NCI-H1048 (cell line): ENCODE measurements around the gene STKLD1.
"Not testable (repeated sequence)": the region's sequence is repeated elsewhere in the genome, so short reads cannot be mapped to it uniquely, and the experiment has no call there.

Experiments used
- DNase-seq: peaks from one replicate; lab custom pipeline; 2025; lab: John Stamatoyannopoulos, UW

STKLD1 gene

DNA sequence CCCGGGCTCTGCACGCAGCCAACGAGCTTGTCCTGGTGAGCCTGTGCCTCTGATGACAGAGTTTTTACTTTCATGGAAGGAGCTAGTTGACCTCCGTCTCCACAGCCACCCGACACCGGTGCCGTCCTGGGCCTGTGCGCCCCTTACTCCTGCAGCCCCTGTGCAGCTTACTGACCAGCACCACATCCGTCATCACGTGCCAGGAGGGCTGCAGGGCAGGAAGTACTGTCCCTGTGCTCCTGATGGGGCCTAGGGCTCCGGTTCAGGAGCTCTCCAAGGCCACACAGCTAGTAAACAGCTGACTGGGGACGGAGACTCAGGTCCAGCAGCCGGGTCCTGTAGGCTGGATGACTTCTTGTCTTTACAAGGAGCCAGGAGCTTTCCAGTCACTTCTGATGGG is 10.2 kb downstream of the STKLD1 start:
- DNase-seq, result no peak

DNA sequence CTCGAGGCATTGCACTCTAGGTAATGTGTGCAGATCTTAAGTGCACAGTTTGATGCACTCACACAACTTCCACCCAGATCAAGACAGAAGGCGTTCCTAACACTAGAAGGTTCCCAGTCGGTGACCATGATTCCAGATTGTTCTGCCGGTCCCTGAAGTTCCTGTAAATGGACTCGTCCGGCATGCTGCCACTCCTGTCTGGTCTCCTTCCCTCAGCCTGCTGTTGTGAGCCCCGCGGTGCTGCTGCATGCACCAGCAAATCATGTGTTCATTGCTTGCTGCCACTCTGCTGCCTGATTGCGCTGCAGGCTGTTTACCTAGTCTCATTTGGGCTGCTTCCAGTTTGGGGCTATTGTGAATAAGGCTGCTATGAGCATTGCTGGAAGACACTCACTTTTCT is 11.5 kb downstream of the STKLD1 start:
- no peak for DNase-seq

DNA sequence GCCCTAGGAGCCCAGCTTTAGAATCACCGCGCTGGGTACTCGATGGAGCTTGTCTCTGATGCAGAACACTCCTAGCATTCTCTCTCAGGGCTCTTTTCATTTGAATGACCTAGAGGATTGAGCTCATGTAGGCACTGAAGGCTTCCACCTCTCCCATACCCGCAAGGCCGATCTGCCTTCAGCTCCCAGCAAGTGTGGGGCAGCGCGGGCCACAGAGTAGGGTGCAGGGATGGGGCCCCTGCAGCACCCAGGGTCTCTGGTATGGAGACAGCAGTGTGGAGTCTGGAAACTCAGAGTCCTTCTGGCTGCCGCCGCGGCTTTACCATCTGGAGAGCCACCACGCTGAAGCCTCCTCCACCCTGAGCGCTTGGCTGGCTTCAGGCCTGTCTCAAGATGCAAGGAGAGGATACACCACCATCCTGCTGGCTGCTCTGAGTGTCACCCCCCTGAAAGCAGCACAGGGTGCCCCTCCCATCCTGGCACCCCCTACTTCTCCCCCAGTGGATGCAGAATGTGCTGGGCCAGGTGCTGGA is 12.9 kb downstream of the STKLD1 start:
- no peak for DNase-seq

DNA sequence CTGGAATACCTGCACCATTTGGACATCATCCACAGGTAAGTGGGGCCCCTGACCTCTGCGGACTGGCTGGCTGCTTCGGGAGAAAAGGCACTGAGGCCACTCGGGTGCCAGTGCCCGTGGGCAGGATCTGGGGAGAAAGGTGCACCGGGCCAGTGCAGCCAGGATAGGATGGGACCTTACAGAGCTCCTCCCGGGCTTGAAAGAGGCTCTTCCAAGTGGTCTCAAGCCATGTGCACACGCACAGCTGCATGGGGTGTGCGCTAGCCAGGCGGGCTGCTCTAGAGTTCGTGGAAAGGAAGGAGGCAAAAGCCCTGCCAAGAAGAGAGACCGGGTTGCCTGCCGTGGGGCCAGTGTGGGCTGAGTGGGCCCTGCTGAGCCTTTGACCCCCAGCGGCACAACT is 13.4 kb downstream of the STKLD1 start:
- DNase-seq, result no peak

DNA sequence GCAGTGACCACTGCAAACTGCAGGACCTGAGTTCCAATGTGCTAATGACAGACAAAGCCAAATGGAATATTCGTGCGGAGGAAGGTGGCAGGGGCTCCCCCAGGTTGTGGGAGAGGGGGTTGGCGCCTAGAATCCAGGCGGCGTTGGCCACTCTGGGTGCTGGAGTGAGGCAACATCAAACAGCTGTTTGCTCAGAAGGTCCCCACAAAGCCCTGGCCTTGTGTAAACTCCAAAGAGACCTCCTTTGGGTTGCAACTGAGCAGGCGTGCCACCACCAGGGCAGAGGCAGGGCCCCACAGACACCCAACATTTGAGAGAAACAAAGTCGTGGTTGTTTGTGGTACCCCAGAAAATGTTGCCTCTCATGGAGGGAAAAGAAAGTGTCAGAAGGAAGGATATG is 14.5 kb downstream of the STKLD1 start:
- DNase-seq, result no peak

DNA sequence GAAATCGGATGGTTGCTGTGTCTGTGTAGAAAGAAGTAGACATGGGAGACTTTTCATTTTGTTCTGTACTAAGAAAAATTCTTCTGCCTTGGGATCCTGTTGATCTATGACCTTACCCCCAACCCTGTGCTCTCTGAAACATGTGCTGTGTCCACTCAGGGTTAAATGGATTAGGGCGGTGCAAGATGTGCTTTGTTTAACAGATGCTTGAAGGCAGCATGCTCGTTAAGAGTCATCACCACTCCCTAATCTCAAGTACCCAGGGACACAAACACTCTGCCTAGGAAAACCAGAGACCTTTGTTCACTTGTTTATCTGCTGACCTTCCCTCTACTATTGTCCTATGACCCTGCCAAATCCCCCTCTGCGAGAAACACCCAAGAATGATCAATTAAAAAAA is 15.3 kb downstream of the STKLD1 start:
- not testable (repeated sequence) for DNase-seq

DNA sequence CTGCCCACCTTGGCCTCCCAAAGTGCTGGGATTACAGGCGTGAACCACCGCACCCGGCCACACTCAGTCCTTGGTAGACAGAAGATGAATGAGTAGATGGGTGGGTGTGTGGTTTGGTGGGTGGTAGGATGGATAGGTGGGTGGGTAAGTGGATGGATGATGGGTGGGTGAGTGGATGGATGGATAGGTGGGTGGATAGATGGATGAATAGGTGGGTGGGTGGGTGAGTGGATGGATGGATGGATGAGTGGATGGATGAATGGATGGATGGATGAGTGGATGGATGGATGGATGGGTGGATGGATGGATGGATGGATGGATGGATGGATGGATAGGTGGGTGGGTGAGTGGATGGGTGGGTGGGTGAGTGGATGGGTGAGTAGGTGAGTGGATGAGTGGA is 16.1 kb downstream of the STKLD1 start:
- DNase-seq, result not testable (repeated sequence)

DNA sequence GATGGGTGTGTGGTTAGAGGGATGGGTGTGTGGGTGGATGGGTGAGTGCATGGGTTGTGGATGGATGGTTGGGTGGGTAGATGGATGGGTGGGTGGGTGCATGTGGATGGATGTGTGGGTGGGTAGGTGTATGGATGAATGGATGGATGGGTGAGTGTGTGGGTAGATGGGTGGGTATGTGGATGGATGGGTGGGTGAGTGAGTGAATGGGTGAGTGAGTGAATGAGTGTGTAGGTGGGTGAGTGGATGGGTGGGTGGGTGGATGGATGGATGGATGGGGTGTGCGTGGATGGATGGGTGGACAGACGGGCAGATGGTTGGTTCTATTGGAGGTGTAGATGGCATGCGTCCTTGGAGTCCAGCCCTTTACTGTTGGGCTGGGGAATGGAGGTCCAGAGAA is 17.2 kb downstream of the STKLD1 start:
- DNase-seq, result no peak

DNA sequence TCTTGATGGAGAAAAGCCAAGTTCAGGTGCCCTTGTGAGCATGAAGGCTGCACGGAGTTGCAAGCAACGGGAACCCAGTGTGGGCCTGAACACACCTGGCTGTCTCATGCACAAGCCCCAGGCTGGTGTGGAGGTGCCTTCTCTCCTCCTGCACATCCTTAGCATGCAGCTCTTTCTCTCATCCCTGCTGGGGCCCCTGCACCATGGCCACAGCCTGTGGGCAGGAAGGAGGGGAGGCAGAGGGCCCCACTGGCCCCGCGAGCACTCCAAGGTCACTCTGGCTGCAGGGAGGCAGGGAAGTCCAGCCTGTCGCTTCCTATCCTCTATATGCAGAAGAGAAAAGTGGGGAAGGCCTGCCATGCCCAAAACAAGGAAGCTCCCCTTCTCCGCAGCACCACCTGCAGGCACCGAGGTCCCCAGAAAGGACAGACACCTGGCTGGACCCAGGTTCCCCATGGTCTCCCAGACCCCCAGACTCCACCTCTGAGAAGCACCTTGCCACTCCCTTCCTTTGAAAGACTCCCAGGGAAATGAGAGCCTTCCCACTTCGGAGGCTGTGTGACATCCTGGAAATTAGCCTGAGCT is 18.6 kb downstream of the STKLD1 start:
- no peak for DNase-seq

DNA sequence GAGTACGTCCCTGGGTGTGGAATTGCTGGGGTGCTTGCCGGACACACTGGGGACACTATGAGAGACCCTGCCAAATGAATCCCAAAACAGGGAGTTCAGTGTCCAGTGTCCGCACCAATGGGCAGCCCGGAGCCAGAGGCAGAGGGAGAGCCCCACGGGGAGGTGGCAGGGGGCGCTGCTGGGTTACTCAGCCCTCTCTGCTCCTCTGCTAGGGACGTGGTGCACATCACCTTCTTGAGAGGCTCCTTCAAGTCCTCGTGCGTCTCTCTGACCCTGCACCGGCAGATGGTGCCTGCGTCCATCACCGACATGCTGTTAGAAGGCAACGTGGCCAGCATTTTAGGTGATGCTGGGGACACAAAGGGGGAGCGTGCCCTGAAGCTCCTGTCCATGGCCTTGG is 20.8 kb downstream of the STKLD1 start:
- no peak for DNase-seq

DNA sequence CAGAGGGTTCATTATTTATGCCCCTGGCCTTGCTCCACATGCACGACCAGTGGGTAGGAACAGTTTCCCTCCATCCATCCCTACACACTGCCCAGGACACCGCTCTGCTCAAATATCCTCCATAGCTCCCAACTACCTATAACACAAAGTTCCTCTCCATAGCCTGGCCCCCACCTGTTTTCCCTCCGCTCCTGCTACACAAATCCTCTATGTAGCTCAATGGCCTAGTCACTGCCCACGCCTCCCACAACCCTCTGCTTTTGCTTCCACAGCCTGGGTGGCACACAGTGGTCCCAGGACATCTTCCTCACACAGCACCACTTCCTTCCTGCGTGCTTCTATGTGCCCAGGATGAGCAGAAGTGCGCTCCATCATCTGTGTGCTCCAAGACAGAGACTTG is 21.2 kb downstream of the STKLD1 start:
- DNase-seq, result no peak

DNA sequence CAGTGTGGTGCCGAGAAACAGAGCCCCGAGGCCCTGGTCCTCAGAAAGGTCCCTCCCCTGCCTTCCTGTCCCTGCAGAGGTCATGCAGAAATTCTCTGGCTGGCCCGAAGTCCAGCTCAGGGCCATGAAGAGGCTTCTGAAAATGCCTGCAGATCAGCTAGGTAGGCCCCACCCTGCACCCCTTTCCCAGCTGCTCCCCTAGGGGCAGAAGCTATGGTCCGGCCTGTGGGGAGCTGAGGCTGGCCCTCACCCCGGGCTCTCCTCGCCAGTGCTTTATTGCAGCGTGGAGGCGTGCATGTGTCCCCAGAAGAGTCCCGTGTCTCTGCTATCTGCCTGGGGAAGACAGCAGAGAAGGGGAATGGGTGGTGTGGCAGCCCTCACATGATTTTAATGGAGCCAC is 21.7 kb downstream of the STKLD1 start:
- DNase-seq, result no peak

DNA sequence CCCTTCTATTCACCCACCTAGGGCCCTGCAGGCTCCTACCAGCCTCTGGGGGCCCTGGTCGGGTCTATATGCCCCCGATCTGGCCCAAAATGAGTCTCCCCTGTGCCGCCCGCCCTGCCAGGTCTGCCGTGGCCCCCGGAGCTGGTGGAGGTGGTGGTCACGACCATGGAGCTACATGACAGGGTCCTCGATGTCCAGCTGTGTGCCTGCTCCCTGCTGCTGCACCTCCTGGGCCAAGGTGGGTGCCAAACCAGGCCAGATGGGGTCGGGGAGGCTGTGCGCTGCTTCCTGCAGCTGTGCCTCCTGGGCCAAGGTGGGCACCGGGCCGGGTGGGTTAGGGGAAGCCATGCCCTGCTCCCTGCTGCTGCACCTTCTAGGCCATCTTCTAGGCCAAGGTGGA is 24.1 kb downstream of the STKLD1 start:
- DNase-seq, result no peak

DNA sequence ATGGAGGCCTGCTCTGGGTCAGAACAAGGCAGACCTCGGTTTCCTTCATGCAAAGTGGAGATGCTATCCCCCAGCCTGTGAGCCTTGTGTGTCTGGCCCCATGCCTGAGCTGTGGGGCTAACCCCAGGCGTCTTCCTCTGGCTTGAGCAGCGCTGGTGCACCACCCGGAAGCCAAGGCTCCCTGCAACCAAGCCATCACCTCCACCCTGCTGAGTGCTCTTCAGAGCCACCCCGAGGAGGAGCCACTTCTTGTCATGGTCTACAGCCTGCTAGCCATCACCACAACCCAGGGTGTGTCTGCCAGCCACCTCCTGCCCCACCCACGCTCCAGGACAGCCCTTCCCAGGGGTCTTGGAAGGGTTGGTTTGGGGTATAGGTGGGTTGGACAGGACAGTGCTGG is 25.4 kb downstream of the STKLD1 start:
- no peak for DNase-seq

DNA sequence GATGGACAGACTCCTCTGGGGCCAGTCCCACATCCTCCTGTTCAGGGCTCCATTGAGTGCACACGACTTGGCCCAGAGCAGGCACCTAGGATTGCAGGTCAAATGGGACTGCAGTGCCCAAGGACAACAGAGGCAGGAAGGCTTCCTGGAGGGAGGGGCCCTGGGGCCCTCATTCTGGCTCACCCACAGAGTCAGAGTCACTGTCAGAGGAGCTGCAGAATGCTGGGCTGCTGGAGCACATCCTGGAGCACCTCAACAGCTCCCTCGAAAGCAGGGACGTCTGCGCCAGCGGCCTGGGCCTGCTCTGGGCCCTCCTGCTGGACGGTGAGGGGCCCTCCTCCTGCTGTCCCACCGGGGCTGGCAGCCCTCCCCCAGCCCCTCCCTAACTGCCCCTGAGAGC is 26.5 kb downstream of the STKLD1 start:
- no peak for DNase-seq

DNA sequence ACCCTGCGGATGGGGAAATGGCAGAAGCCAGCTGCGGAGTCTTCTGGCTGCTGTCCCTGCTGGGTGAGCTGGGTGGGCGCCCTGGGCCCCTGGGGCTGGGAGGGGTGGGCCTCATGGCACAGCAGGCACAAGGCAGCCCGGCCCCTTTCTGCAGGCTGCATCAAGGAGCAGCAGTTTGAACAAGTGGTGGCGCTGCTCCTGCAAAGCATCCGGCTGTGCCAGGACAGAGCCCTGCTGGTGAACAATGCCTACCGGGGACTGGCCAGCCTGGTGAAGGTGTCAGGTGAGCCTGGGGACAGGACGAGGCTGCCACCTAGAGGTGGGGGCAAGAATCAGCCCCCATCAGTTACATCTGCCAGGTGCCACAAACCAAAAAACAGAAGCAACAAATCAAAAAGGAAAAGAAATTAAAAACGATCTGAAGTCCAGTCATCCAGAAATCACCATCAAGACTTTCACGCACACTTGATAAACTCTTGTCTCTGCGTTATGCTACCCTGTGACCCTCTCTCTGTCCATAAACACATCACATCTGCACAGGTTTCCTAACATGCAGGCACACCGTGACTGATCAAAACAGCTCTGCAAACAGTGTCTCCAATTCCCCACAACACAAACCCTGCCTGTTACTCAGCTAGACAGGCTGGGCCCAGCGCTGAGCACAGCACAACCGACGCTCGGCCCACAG is 27.7 kb downstream of the STKLD1 start:
- no peak for DNase-seq

DNA sequence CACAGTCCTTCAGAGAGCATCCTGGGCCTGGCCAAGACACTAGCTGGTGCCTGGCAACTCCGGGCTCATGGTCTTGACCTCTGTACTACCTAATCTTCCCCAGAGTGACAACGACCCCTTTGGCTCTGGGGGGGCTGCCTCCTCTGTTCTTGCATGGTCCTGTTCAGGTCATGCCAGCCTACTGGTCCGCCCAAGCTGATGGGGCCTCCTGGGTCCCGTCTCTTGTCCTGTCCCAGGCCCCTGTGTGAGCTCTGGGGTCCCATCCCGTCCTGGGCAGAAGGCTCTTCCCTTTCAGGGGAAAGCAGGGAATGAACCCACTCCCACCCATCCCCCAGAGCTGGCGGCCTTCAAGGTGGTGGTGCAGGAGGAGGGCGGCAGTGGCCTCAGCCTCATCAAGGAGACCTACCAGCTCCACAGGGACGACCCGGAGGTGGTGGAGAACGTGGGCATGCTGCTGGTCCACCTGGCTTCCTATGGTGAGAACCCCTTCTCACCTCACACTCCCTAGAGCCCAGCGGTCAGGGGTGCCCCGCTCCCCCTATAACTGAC is 28.4 kb downstream of the STKLD1 start:
- DNase-seq, result no peak

DNA sequence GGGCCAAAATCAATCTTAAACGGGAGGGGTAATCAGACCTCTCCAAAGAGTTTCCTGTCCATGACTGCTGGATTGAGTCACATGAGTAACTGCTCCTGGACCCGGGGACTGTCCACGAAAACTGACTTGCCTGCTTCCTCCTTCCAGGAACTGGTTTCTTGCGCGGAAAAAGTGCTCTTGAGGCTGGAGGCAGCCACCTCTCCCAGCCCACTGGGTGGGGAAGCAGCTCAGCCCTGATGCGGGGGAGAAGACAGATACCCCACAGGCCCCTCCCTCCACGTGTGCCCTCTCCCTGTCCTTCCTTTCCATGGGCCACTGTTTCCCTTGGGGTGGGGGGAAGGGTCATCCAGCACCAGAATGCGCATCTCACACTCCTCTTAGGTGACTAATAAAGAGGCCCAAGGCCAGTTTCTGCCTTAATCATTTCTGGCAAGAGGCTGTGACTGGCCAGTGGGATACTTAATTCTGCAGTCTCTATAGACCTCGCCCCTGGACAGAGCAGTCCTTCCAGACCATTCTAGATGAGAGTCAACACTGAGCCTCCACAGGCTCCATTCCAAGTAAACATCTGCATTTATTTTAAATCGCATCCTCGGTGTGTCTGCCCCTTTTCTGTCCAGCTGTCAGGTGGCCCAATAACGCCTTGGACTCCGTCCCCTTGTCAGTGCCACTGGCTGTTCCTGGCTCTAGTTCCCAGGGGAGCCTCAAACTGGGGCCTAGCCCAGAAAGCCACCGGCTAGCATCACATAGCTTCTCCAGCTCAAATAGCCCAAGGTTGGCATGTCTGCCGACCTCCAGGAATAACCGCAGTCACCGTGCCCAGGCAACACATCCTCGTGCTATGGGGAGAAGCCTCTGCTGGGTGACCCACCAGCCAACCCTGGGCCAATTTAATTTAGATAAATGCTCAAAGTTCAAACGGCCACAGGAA is 29.6 kb downstream of the STKLD1 start:
- DNase-seq, result no peak

DNA sequence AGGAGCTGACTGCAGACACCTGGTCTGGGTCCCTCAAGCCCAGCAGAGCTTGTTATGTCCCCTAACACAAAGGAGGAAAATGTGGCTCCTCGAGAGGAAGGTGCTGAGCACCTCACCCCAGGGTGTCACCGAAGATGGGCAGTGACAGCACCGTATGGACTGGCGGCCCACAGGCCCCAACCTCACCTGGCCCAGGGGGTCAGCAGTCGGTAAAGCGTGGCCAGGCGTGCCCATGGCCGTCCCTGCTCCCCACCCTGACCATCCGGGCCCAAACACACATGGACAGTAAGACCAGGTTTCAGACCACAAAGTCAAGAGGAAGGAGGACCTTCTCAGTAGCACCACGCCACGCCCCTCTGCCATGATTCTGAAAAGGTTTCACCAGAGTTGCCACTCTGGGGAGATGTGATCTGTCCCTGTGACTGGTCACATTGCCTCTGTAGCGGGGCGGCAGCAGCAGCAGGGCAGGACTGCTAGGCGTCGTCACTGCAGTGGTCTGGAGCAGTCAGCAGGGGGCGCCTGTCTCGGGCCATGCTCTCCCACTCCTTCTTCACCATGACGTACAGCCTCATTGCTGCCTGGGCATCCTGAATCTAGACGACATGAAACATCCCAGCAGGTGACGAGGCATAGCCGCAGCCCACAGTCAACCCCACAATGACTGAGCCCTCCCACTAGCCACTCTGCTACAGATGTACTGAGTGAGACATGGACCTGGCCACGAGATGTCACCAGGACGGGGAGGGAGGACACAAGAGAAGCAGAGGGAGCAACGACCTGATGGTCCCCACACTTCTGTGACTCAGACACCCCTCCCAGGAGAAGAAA is 30.5 kb downstream of the STKLD1 start:
- peak; percentile 53 for DNase-seq

DNA sequence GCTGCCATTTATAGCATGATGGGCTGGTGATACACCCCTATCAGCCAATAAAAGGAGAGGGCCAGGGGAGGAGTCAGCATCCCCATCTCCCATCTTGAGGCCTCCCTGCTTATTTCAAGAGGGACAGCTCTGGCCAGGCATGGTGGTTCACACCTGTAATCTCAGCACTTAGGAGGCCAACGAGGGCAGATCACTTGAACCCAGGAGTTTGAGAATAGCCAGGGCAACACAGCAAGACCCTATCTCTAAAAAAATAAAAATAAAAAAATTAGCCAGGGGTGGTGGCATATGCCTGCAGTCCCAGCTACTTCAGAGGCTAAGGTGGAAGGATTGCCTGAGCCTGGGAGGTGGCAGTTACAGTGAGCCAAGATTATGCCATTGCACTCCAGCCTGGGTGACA is 31.9 kb downstream of the STKLD1 start:
- no peak for DNase-seq

DNA sequence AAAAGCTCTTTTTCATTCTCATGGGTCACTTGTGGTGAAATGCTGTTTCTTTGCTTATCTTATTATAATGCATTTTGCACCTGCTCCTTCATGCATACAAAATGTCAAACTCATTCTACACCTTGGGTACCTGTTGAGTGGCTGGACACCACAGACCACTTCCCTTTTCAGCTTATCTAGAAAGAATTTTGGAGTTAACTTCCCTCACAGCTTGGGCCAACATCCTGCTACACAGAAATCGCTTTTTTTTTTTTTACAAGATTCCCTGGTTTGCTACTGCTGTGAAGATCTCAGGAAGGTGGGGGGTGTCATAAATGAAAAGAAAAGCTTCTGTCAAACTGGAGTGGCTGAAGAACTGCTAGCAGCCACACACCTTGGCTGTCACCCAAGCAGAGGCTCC is 39.0 kb downstream of the STKLD1 start:
- DNase-seq, result no peak
